Measurements from ENCODE around the gene SYNDIG1L. TPM values are rescaled to one million over a fixed set of nuclear protein-coding genes. Genes with fewer than 3 reads are reported as not detected.
A peak's percentile ranks its signal among the peaks of the same experiment; 100 is the strongest.
"Not testable (repeated sequence)": the region's sequence is repeated elsewhere in the genome, so short reads cannot be mapped to it uniquely, and the experiment has no call there.

The SYNDIG1L gene
- total RNA-seq, 6 experiments from 2014 or later, result not detected

DNA sequence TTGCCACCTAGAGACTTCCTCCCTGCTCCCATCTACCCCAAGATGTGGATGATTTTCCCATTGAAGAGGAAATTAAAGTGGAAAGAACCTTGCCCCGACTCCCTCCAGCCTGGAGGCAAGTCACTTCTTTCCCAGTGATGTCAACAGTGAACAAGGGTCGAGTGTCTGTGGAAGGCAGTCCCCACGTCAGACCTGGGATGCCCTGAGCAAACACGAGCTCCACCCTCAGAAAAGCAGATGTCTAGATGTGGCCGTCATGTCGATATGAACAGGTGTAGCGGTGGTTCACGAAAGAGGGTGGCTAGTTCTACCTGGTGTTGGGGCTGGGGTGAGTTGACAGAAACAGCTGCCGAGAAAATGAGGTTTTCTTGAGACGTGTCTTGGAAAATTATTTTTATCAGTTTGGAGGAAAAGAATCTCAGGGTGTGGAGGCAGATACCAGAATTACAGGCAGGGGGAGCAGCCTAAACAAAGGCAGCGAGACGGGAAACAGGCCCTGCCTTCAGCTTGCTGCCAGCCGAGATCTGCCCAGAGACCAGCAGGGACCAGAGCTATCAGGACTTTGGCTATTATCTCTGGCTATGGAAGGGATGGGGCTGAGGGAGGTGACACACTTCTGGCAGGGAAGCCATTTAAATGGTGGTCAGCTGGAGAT lies 25.9 kb downstream of the SYNDIG1L start:
- peaks cover 9% of the 10 kb centered on the region; the same call in 1 of the 2 replicates for H3K4me1 Mint-ChIP-seq (ENCODE audit: low read depth)
- no peak overlapping the region for H3K4me3 Mint-ChIP-seq
- no peaks in the 10 kb centered on the region for H3K9me3 Mint-ChIP-seq
- no peak overlapping the region for H3K27ac Mint-ChIP-seq
- H3K27me3 Mint-ChIP-seq (ENCODE audit: insufficient read depth), result peaks cover 69% of the 10 kb centered on the region
- H3K36me3 Mint-ChIP-seq (ENCODE audit: low read depth), result no peaks in the 10 kb centered on the region
- TF ChIP-seq CTCF (IDR thresholded peaks at IDR 0.05), result peak; percentile 49
- DNase-seq, result peak; percentile 4

DNA sequence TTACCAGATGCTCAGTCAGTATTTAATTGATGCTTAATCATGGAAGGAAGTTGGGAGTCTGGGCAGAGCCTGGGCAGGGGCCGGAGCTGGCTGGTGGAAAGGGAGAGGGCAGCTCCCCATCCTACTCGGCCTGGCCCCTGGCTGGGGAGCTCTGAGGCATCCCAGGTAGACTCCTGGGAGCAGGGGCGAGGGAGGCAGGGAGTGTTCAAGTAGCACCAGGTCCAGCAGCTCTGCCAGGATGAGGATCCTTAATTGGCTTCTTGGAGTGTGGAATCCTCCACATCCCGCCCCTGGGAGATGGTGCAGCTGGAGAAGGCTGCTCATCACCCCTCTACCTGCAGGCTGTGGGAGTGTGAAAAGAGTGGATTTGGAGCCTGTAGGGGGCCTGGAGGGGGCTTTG lies 30.9 kb downstream of the SYNDIG1L start:
- TF ChIP-seq CTCF (IDR thresholded peaks at IDR 0.05), result no peak
- Mint-ChIP-seq H3K27me3 (ENCODE audit: insufficient read depth) (peaks cover 75% of the 10 kb centered on the region), H3K9me3 (no peaks in the 10 kb centered on the region), H3K4me1 (ENCODE audit: low read depth) (no peaks in the 10 kb centered on the region; the same call in 1 of the 2 replicates), H3K27ac (no peak overlapping the region), H3K4me3 (no peak overlapping the region), H3K36me3 (ENCODE audit: low read depth) (no peaks in the 10 kb centered on the region)
- DNase-seq, result no peak

DNA sequence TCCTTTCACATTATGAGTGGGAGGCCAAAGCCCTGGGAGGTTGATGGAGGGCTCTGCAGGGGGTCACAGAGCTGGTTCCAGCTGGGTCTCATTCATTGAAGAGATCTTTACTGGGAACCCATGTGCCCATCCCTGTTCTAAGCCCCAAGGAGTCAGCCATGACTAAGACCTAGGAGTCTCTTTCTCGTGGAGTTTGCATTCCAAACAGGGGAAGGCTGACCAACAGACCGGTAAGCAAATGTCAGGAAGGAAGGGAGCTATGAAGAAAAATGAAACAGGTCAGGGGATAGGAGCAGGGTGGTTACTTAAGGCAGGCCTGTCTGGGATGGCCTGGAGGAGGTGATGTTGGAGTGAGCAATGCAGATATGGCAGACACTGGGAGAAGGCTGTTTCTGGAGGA lies 31.5 kb downstream of the SYNDIG1L start:
- Mint-ChIP-seq H3K36me3 (ENCODE audit: low read depth) (no peaks in the 10 kb centered on the region), H3K27me3 (ENCODE audit: insufficient read depth) (peaks cover 72% of the 10 kb centered on the region), H3K4me3 (no peak overlapping the region), H3K27ac (no peak overlapping the region), H3K9me3 (no peaks in the 10 kb centered on the region), H3K4me1 (ENCODE audit: low read depth) (no peaks in the 10 kb centered on the region)
- no peak for DNase-seq
- no peak for TF ChIP-seq CTCF (IDR thresholded peaks at IDR 0.05)

DNA sequence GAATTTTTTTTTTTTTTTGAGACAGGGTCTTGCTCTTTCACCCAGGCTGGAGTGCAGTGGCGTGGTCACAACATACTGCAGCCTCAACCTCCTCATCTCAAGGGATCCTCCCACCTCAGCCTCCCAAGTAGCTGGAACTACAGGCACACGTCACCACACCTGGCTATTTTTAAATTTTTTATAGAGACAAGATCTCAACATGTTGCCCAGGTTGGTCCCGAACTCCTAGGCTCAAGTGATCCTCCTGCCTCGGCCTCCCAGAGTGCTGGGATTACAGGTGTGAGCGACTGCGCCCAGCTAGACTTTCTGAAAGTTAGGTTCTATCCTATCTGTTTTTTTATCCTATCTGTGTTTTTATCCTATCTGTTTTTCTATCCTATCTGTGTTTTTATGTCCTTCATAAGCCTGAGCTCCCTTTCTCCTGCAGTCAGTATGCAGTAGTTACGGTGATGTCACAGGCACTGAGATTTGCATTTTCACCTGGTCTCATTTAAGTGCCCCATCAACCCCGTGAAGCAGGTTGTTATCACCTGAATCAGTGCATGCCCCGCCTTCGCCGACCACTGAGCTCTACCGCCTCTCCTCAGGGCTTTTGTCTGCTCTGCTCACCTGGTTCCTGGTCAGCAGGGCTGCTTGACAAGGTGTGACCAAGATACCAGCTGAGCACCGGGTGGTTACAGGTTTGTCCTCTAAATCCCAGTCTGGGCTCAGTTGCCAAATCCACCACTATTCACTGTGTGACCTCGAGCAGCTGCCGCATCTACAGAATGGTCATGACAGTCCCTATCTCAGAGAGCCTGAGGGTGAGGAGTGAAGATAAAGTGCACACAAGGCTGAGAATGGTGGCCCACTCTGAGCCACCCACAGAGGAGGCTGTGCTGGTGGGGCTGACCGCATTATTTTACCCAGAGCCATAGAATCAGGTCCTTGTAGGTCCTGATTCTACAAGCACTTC lies 33.1 kb downstream of the SYNDIG1L start:
- H3K4me3 Mint-ChIP-seq, result no peak overlapping the region
- no peak for TF ChIP-seq CTCF (IDR thresholded peaks at IDR 0.05)
- H3K27ac Mint-ChIP-seq, result no peak overlapping the region
- H3K36me3 Mint-ChIP-seq (ENCODE audit: low read depth), result no peaks in the 10 kb centered on the region
- peaks cover 71% of the 10 kb centered on the region for H3K27me3 Mint-ChIP-seq (ENCODE audit: insufficient read depth)
- no peak for DNase-seq
- H3K4me1 Mint-ChIP-seq (ENCODE audit: low read depth), result no peaks in the 10 kb centered on the region
- H3K9me3 Mint-ChIP-seq, result no peaks in the 10 kb centered on the region

GRCh38 chr14:74391479-74391878 lies 34.5 kb downstream of the SYNDIG1L start:
- Mint-ChIP-seq H3K27ac (no peak overlapping the region), H3K4me3 (no peak overlapping the region), H3K4me1 (ENCODE audit: low read depth) (no peaks in the 10 kb centered on the region), H3K36me3 (ENCODE audit: low read depth) (no peaks in the 10 kb centered on the region), H3K27me3 (ENCODE audit: insufficient read depth) (peaks cover 62% of the 10 kb centered on the region), H3K9me3 (no peaks in the 10 kb centered on the region)
- DNase-seq, result peak; percentile 25
- TF ChIP-seq CTCF (IDR thresholded peaks at IDR 0.05), result no peak

DNA sequence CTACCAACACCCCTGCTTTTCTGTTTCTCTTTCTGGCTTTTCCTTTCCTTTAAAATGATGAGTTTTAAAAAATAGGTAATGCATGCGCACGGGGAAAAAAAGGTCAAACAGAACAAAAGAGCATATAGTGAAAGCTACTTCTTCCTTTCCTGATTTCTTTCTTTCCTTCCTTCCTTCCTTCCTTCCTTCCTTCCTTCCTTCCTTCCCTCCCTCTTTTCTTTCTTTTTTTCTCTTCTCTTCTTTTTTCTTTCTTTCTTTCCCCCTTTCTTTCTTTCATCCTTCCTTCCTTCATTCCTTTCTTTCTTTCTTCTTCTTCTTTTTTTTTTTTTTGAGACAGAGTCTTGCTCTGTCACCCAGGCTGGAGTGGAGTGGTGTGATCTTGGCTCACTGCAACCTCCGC lies 35.5 kb downstream of the SYNDIG1L start:
- not testable (repeated sequence) for H3K36me3 Mint-ChIP-seq (ENCODE audit: low read depth); DNase-seq; H3K9me3 Mint-ChIP-seq; H3K4me1 Mint-ChIP-seq (ENCODE audit: low read depth); H3K27ac Mint-ChIP-seq; H3K4me3 Mint-ChIP-seq
- H3K27me3 Mint-ChIP-seq (ENCODE audit: insufficient read depth), result peaks cover 57% of the 10 kb centered on the region

All from HFFc6 (cell line).